GM20431 (cell line): ENCODE results near the gene VSIR.

Experiments
- in situ Hi-C: fragments of 300-500 bp; cut with MseI, MboI; formaldehyde crosslinking; loops from one replicate; pipeline ENCODE4 v1.15.0; 2020; ENCODE audit warnings: low sequenced_read_pairs; ENCODE audit not compliant: unreplicated experiment

Gene VSIR

GRCh38 chr10:71751515-71752224, 21.6 kb downstream of the VSIR start:
- in situ Hi-C loops, result no loop called here

- in situ Hi-C loops, result no loop called here
These were observed 22.3 kb downstream of the VSIR start for GRCh38 chr10:71750986-71751385.

- in situ Hi-C loops, result no loop called here
These were observed 23.0 kb downstream of the VSIR start for GRCh38 chr10:71750124-71750841.

- in situ Hi-C loops, result no loop called here
These were observed 23.9 kb downstream of the VSIR start for GRCh38 chr10:71749396-71749795.

GRCh38 chr10:71748671-71749191, 24.6 kb downstream of the VSIR start:
- in situ Hi-C loops, result no loop called here

- in situ Hi-C loops, result no loop called here
These were observed 25.5 kb downstream of the VSIR start for GRCh38 chr10:71747551-71748523.

- in situ Hi-C loops, result no loop called here
These were observed 26.2 kb downstream of the VSIR start for GRCh38 chr10:71747039-71747531.

- in situ Hi-C loops, result no loop called here
These were observed 26.8 kb downstream of the VSIR start for GRCh38 chr10:71746344-71747037.

- in situ Hi-C loops, result no loop called here
These were observed 27.6 kb downstream of the VSIR start for GRCh38 chr10:71745664-71746250.

GRCh38 chr10:71744897-71745663, 28.2 kb downstream of the VSIR start:
- in situ Hi-C loops, result no loop called here

- in situ Hi-C loops, result no loop called here
These were observed 29.5 kb downstream of the VSIR start for GRCh38 chr10:71743866-71744265.

- in situ Hi-C loops, result no loop called here
These were observed 30.1 kb downstream of the VSIR start for GRCh38 chr10:71743089-71743838.

GRCh38 chr10:71742301-71743088, 30.8 kb downstream of the VSIR start:
- in situ Hi-C loops, result no loop called here

GRCh38 chr10:71741671-71742070, 31.6 kb downstream of the VSIR start:
- in situ Hi-C loops, result no loop called here

- in situ Hi-C loops, result no loop called here
These were observed 32.3 kb downstream of the VSIR start for GRCh38 chr10:71741029-71741428.

- in situ Hi-C loops, result no loop called here
These were observed 33.2 kb downstream of the VSIR start for GRCh38 chr10:71740069-71740653.
